SK-N-SH (cell line): ENCODE results near the gene DOK7. TPM values are rescaled to one million over a fixed set of nuclear protein-coding genes. Genes with fewer than 3 reads are reported as not detected.

Source experiments
- CTCF ChIA-PET: fragments of 300-600, 350-600 bp; formaldehyde crosslinking; extraction: SDS; loops from one replicate; lab custom pipeline; 2021; lab: Yijun Ruan, JAX
- POLR2A ChIA-PET: fragments of 350-600 bp; sonication (Branson Sonifier 250); formaldehyde crosslinking; extraction: SDS; loops from one replicate; lab custom pipeline; 2020; ENCODE audit warnings: antibody characterized with exemption, inconsistent platforms; lab: Yijun Ruan, JAX
- DNase-seq: peaks from one replicate; pipeline ENCODE4 v3.0.0; 2012
- H2AFZ ChIP-seq: fragments of 200-600 bp; sonication (generic); 2 replicates; pipeline ENCODE4 v1.8.1; 2016; ENCODE audit warnings: antibody characterized with exemption, mild to moderate bottlenecking, low read depth
- H3F3A ChIP-seq: fragments of 200-600 bp; sonication (generic); replicated peaks from 2 replicates; pipeline ENCODE3; 2016; ENCODE audit warnings: antibody characterized with exemption, mild to moderate bottlenecking; ENCODE audit not compliant: insufficient read depth
- H3K27ac ChIP-seq, 2 experiments: fragments of 200-500 bp in 1 of 2; fragments of 200-600 bp in 1 of 2; sonication (Bioruptor generic) in 1 of 2; sonication (generic), shearing (Covaris generic) in 1 of 2; 2 replicates each; pipeline versions ENCODE4 v1.5.1 to v1.6.1; 2014 to 2016; ENCODE audit warnings: low read depth in 2 of 2, inconsistent platforms in 1 of 2, low read length in 1 of 2, mild to moderate bottlenecking in 1 of 2, mixed read lengths in 1 of 2
- H3K27me3 ChIP-seq: fragments of 200-600 bp; sonication (generic), shearing (Covaris generic); 2 replicates; pipeline ENCODE4 v1.6.1; 2016; ENCODE audit warnings: mixed run types; ENCODE audit not compliant: insufficient read depth
- H3K36me3 ChIP-seq, 2 experiments: fragments of 200-500 bp in 1 of 2; fragments of 200-600 bp in 1 of 2; sonication (Bioruptor generic) in 1 of 2; sonication (generic) in 1 of 2; replicated peaks in 1 of 2; 2 replicates each; pipeline versions ENCODE3 to v1.5.1; 2014 to 2016; ENCODE audit warnings: low read length in 1 of 2, mild to moderate bottlenecking in 1 of 2; ENCODE audit not compliant: insufficient read depth in 2 of 2, control insufficient read depth in 1 of 2
- H3K4me1 ChIP-seq, 2 experiments: fragments of 200-500 bp in 1 of 2; fragments of 200-600 bp in 1 of 2; sonication (Bioruptor generic) in 1 of 2; sonication (generic), shearing (Covaris generic) in 1 of 2; 2 replicates each; pipeline versions ENCODE4 v1.5.1 to v1.6.1; 2014 to 2016; ENCODE audit warnings: low read depth in 1 of 2, low read length in 1 of 2, mixed run types in 1 of 2; ENCODE audit not compliant: insufficient read depth in 2 of 2, control insufficient read depth in 1 of 2
- H3K4me2 ChIP-seq: fragments of 200-600 bp; sonication (generic), shearing (Covaris generic); 2 replicates; pipeline ENCODE4 v1.6.1; 2017; ENCODE audit warnings: mixed run types
- H3K4me3 ChIP-seq, 2 experiments: fragments of 200-500 bp in 1 of 2; fragments of 200-600 bp in 1 of 2; sonication (Bioruptor generic) in 1 of 2; sonication (generic), shearing (Covaris generic) in 1 of 2; 2 replicates each; pipeline versions ENCODE4 v1.5.1 to v1.8.1; 2014 to 2016; ENCODE audit warnings: low read depth in 2 of 2, inconsistent platforms in 1 of 2, low read length in 1 of 2, mild to moderate bottlenecking in 1 of 2, mixed read lengths in 1 of 2, moderate library complexity in 1 of 2
- H3K79me2 ChIP-seq: fragments of 200-600 bp; sonication (generic); 2 replicates; pipeline ENCODE4 v1.8.1; 2017; ENCODE audit warnings: mild to moderate bottlenecking; ENCODE audit not compliant: insufficient read depth
- H3K9ac ChIP-seq: fragments of 200-600 bp; sonication (generic); 2 replicates; pipeline ENCODE4 v1.6.1; 2017; ENCODE audit warnings: mixed run types
- H3K9me2 ChIP-seq: fragments of 200-600 bp; sonication (generic); 2 replicates; pipeline ENCODE4 v1.6.1; 2017; ENCODE audit warnings: mixed run types
- H3K9me3 ChIP-seq: fragments of 200-600 bp; sonication (generic); 2 replicates; pipeline ENCODE4 v1.6.1; 2017; ENCODE audit warnings: mixed run types, mild to moderate bottlenecking, moderate library complexity
- H4K20me1 ChIP-seq: fragments of 200-600 bp; sonication (generic); 2 replicates; pipeline ENCODE4 v1.6.1; 2017; ENCODE audit warnings: mild to moderate bottlenecking, mixed run types; ENCODE audit not compliant: insufficient read depth
- CHD2 ChIP-seq: fragments of 150-350 bp; IDR thresholded peaks from 2 replicates; pipeline ENCODE4 v1.6.1; 2018; ENCODE audit warnings: low read length; ENCODE audit not compliant: partially characterized antibody
- EZH2phosphoT487 ChIP-seq: fragments of 200-600 bp; sonication (generic); IDR thresholded peaks from 2 replicates; pipeline ENCODE4 v1.6.1; 2017; ENCODE audit warnings: low read depth, mixed run types, mild to moderate bottlenecking, antibody characterized with exemption, moderate library complexity, borderline replicate concordance
- FOSL2 ChIP-seq: IDR thresholded peaks from 2 replicates; pipeline ENCODE4 v1.4.0; 2012; ENCODE audit warnings: low read depth, mild to moderate bottlenecking, moderate library complexity, borderline replicate concordance
- GABPA ChIP-seq: IDR thresholded peaks from 2 replicates; pipeline ENCODE4 v1.4.0; 2012; ENCODE audit warnings: low read depth, mild to moderate bottlenecking
- JUND ChIP-seq: IDR thresholded peaks from 2 replicates; pipeline ENCODE4 v1.4.0; 2012
- MEF2A ChIP-seq: IDR thresholded peaks from 2 replicates; pipeline ENCODE4 v1.4.0; 2012; ENCODE audit warnings: low read depth, borderline replicate concordance
- MXI1 ChIP-seq: IDR thresholded peaks from 2 replicates; pipeline ENCODE4 v1.6.1; 2012; ENCODE audit warnings: mild to moderate bottlenecking, low read depth, low read length, improper control_type of control experiment
- PBX3 ChIP-seq: IDR thresholded peaks from 2 replicates; pipeline ENCODE4; 2012
- REST ChIP-seq: IDR thresholded peaks from 2 replicates; pipeline ENCODE4 v1.6.1; 2012; ENCODE audit warnings: mild to moderate bottlenecking, low read depth, low read length, moderate library complexity
- YY1 ChIP-seq: IDR thresholded peaks from 2 replicates; pipeline ENCODE4 v1.4.0; 2012; ENCODE audit warnings: low read depth, mild to moderate bottlenecking
- ZBTB33 ChIP-seq: IDR thresholded peaks from 2 replicates; pipeline ENCODE4 v1.4.0; 2012; ENCODE audit warnings: low read depth, borderline replicate concordance
- WGBS: methylation state at CpG from one replicate; pipeline ENCODE4 v1.1.6; 2017; ENCODE audit warnings: low lambda C conversion rate; 5-methylcytosine and 5-hydroxymethylcytosine counted together
- polyA plus RNA-seq, 3 experiments: library from polyadenylated mRNA; depleted of rRNA; stranded (reverse); fragments of >200 nt; gene quantifications; 2 replicates each; pipeline ENCODE4 v1.2.3, GENCODE V29; 2012

Gene DOK7
- polyA plus RNA-seq, 1 of the 3 experiments (the other 2 are of a cell fraction): not detected

GRCh38 chr4:3462321-3462789 lies 751 bp upstream of the DOK7 start:
- DNase-seq: no peak
- Histone ChIP-seq H4K20me1 (no peaks in the 10 kb centered on the region), H3K9me2 (no peaks in the 10 kb centered on the region), H3K4me3 (no peak overlapping the region), H3F3A (no peaks in the 10 kb centered on the region), H3K27me3 (no peaks in the 10 kb centered on the region; the same call in 1 of the 2 replicates), H3K36me3 (no peaks in the 10 kb centered on the region), H3K79me2 (no peaks in the 10 kb centered on the region), H3K4me1 (no peaks in the 10 kb centered on the region; a peak in 1 of 4 replicates), H3K4me2 (no peak overlapping the region), H3K9ac (no peak overlapping the region), H3K27ac (no peak overlapping the region), H3K9me3 (no peaks in the 10 kb centered on the region), H2AFZ (no peak overlapping the region)
- TF ChIP-seq CHD2 (no peak), PBX3 (no peak), MXI1 (no peak), MEF2A (no peak), JUND (no peak), YY1 (no peak), ZBTB33 (no peak)
- CTCF ChIA-PET: interaction anchor here (1.0 to 2.7 kb wide), 3 partner anchors 9 to 21 kb away, joined by 3 to 9 read pairs (median 4); no protein-coding TSS in a partner anchor
- WGBS: 93% methylated on average over 3 of the region's 10 CpGs
- POLR2A ChIA-PET: no interaction called here

DNA sequence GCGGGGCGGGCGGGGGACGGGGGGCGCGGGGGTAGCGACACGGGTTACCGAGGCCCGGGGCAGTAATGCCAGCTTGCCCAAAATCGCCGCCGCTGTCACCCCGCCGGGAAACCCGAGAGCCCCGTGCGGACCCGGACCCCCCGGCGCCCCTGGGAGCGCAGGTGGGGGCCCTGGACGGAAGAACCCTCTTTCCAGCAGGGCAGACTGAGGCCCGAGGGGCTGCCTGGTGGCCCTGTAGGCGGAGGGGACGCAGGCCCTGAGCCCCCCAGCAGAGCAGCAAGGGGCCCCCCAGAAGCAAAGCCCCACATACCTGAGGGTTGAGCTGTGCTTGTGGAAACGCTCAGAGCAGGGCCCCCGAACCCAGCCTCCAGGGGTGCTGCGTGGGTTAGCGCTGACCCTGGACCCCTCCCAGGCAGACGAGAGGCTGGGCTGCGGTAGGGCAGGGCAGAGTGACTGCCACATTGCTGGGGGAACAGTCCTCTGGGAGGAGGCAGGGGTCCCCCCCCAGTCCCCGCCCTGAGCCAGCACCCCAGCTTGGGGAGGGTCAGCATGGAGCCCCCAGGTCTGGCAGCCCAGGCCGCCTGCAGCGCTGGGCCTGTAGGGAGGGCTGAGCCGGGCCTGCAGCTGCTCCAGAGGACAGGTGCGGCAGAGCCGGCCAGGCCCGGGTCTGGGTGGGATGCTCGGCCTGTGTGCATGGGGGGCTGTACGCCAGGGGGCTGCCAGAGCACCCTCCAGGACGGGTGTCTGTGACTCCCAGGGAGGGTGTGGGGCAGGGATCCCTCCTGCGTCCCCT lies 646 bp downstream of the DOK7 start:
- ChIA-PET POLR2A (no interaction called here), CTCF (interaction anchor here (0.8 to 2.0 kb wide), 5 partner anchors 10 to 118 kb away, joined by 3 to 9 read pairs (median 4); no protein-coding TSS in a partner anchor)
- Histone ChIP-seq H3K4me1 (no peaks in the 10 kb centered on the region; a peak in 1 of 4 replicates), H3K4me2 (no peak overlapping the region), H2AFZ (no peak overlapping the region), H3K27me3 (no peaks in the 10 kb centered on the region; the same call in 1 of the 2 replicates), H3K9me3 (no peaks in the 10 kb centered on the region), H3K36me3 (no peaks in the 10 kb centered on the region), H3K9me2 (no peaks in the 10 kb centered on the region), H3K9ac (no peak overlapping the region), H3K79me2 (no peaks in the 10 kb centered on the region), H3K4me3 (no peak overlapping the region), H4K20me1 (no peaks in the 10 kb centered on the region), H3K27ac (no peak overlapping the region), H3F3A (peaks cover 7% of the 10 kb centered on the region)
- no peak for TF ChIP-seq FOSL2
- no peak for TF ChIP-seq GABPA
- TF ChIP-seq EZH2phosphoT487: no peak
- TF ChIP-seq REST: no peak
- no peak for DNase-seq
- WGBS: 58% methylated on average over 3 of the region's 43 CpGs
